Mononuclear cell (primary cell): ENCODE measurements around the gene STPG1. TPM values are rescaled to one million over a fixed set of nuclear protein-coding genes. Genes with fewer than 3 reads are reported as not detected.

Source experiments
- H3K27me3 ChIP-seq: 2 replicates; pipeline ENCODE4 v1.6.0; 2011; ENCODE audit warnings: low read length, control low read depth; ENCODE audit not compliant: insufficient read depth
- H3K4me1 ChIP-seq: 2 replicates; pipeline ENCODE4 v1.5.1; 2011; ENCODE audit warnings: mild to moderate bottlenecking, low read length, control low read depth; ENCODE audit not compliant: insufficient read depth
- H3K4me3 ChIP-seq: 2 replicates; pipeline ENCODE4 v1.5.1; 2011; ENCODE audit warnings: mild to moderate bottlenecking, low read length, moderate library complexity
- H3K9me3 ChIP-seq: 2 replicates; pipeline ENCODE4 v1.5.1; 2011; ENCODE audit warnings: low read depth, mild to moderate bottlenecking, control low read depth, low read length
- total RNA-seq: library from RNA; depleted of rRNA; stranded (reverse); fragments of >200 nt; gene quantifications from one replicate; pipeline ENCODE4 v1.2.3, GENCODE V29; 2012

The STPG1 gene
- total RNA-seq, 1 donor = 1.6 TPM

DNA sequence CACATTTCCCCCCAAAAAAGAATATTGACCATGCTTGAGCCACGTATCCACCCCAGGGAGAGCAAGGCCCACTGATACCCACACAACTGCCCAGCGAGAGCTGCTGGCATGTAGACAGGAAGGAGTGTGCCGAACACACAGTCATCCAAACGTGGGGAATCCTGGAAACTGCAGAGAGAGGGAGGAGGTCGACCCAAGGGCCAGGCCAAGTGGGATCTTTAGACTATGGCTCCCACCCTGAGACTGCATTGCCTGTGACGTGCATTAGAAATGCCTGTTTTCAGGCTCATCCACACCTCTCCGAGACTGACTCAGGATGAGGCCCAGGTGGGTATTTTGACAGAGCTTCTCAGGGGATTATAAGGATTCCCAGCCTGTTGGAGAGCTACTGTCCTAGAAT, 27.9 kb upstream of the STPG1 start:
- H3K4me3 ChIP-seq = no peak overlapping the region
- no peaks in the 10 kb centered on the region for H3K27me3 ChIP-seq
- H3K9me3 ChIP-seq = no peaks in the 10 kb centered on the region
- no peaks in the 10 kb centered on the region for H3K4me1 ChIP-seq

DNA sequence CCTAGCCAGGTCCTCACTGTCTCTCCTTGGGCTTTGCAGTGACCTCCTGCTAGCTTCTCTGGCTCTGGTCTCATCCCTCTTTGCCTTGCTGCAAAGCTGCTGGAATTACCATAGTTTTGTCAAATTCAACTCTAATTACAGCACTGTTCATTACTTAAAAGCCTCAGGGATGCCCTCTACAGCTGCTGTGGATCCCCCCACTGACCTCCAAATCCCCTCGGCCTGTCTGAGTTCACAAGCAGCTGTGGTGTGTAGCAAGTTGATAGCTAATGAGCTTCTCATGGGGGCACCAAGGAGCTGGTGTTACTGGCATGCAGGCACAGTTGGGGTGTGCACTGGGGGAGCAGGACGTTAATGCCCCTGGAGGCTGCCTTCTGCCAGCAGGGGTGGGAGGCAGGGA, 26.9 kb upstream of the STPG1 start:
- no peak overlapping the region for H3K4me3 ChIP-seq
- no peaks in the 10 kb centered on the region for H3K4me1 ChIP-seq
- no peaks in the 10 kb centered on the region for H3K27me3 ChIP-seq
- H3K9me3 ChIP-seq = no peaks in the 10 kb centered on the region

DNA sequence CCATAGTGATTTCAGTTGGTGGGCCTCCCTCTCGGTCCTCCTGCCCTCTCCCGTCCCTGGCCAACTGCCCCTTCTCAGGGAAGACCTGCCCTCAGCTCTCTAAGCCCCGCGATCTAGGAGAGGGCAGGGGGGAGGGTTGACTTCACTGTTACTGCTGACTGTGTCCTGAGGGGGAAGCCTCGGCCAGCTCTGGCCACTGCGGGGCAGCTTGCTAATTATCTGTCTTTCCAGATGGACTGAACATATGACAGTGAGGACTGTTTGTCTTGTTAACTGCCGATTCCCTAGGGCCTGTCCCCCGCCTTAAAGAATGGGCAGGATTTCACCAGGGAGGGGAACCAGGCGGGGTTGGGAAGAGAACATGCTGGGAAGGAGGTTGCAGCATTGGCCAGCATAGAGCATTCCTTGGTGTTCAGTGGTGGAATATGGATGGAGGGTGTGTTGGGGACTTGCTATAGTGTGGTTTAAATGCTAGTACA, 24.9 kb upstream of the STPG1 start:
- no peak overlapping the region for H3K4me3 ChIP-seq
- no peaks in the 10 kb centered on the region for H3K4me1 ChIP-seq
- H3K27me3 ChIP-seq = no peaks in the 10 kb centered on the region
- H3K9me3 ChIP-seq = no peaks in the 10 kb centered on the region

DNA sequence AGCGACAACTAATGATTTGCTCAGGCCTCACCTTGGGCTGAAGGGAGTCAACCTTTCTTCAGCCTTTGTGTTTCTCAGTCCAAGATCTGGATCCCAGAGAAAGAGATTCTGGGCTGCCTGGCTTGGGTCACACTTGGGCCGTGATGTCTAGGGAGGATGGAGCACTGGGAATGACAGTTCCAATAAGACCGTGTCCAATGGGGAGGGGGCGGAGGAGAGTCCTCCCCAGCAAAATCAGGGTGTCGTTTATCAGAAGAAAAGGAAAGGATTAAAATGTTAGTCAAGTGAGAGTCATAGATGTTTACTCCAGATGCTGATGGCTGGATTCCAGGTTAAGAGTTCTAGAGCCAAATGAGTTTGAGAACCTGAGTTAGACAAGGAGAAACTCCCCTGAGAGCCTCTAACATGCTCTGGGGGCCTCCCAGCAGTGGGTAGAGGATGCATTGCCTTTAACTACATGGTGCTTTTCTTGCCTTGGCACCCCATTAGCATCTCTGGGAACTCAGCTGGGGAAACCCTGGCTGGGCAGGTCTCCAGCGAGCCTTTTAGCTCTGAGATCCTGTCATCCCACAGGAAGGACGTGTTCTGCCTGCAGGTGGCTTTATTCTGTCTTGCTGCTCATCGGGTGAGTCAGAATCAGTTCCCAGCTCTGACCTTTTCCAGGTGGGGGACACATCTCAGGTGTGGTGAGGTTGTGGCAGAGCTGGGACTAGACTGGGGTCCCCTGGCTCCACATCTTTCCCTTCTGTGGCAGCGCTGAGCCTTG, 24.2 kb upstream of the STPG1 start:
- Histone ChIP-seq H3K4me3 (no peak overlapping the region), H3K4me1 (no peaks in the 10 kb centered on the region), H3K9me3 (no peaks in the 10 kb centered on the region), H3K27me3 (no peaks in the 10 kb centered on the region)

DNA sequence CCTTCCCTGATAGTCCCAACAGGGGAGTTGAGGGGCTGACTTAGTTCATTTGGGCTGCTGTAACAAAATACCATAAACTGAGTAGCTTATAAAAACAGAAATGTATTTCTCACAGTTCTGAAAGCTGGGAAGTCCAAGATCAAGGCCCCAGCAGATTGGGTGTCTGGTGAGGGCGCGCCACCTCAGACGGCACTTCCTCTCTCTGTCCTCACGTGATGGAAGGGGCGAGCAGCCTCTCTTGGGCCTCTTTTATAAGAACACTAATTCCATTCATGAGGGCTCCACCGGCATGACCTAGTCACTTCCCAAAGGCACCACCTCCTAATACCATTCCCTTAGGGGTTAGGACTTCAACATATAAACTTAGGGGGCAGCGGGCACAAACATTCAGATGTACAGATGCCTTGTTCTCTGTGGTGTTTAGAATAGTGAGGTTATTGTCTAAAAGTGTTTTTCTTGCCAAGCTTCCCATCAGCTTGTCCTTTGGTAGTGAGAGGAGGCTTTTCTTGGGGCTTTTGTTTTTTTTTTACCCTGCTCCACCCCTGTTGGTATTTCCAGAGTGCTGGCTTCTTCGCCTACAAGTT, 22.3 kb upstream of the STPG1 start:
- Histone ChIP-seq H3K27me3 (no peaks in the 10 kb centered on the region), H3K4me1 (no peaks in the 10 kb centered on the region), H3K9me3 (no peaks in the 10 kb centered on the region), H3K4me3 (no peak overlapping the region)

DNA sequence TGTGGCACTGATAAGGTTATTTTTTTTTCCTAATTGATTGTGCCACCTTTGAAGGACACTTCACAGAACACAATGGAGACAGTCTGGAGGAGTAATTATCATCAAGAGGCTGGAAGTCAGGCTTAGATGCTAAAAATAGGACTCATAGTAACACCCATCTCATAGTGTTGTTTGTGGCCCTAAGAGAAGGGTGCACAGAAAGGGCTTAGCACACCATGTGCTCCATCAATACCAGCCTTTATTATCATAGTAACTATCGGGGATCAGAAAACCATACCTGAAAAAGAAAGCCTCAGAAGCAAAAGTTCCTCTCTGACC, 13.9 kb upstream of the STPG1 start:
- no peak overlapping the region for H3K4me3 ChIP-seq
- no peaks in the 10 kb centered on the region for H3K27me3 ChIP-seq
- no peaks in the 10 kb centered on the region for H3K4me1 ChIP-seq
- H3K9me3 ChIP-seq = no peaks in the 10 kb centered on the region

DNA sequence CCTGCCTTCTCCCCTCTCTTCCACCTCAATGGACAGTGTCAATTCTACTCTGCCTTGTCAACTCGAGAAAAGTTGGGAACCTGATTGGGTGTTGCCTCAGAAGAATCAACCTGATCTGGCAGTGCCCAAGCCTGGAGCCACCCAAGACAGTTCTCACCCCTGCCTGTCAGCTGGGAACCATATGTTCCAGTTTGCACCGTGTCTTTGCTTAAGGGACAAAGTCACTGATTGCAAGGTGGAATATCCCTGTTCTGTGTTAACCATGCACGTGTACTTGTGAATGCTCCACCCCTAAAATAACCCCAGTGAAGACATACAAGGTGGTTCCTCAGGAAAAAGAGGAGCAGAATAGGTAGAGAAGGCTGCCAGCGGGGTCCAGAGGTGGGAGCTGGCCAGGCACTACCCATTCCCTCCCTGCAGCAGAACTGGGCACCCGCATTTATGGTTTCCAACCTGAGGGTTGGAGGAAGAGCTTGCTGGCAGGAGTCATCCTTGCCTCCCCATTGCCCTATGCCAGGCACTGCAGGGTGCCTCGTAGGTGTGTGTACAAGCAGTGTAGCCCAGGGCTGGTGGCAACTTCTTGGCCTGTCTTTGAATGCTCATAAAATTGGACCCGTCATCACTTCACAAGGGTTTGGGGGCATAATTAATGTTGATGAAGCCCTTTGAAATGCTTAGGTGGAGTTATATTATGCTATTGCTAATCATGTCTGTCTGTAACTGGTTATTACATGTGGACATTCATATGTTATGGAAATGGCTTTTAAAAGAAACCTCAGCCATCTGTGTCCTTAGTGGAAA, 13.4 kb upstream of the STPG1 start:
- Histone ChIP-seq H3K9me3 (no peaks in the 10 kb centered on the region), H3K27me3 (no peaks in the 10 kb centered on the region), H3K4me1 (no peaks in the 10 kb centered on the region), H3K4me3 (no peak overlapping the region)

DNA sequence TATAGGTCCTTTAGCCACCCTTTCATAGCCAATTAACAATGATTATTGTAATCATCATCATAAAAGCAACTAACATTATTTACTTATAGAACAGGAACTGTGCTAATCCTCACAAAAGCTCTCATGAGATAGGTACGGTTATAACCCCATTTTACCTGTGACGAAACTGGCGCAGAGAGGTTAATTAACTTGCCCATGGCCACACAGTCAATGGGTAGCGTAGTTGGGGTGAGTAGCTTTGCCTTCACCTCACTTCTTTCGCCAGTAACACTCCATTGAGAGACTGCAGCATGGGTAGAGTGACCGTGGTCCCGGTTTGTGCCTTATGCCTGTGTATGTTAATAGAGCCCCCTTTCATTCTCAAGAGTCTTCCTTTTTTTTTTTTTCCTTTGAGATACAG, 12.3 kb upstream of the STPG1 start:
- H3K4me1 ChIP-seq = peaks cover 7% of the 10 kb centered on the region
- no peaks in the 10 kb centered on the region for H3K27me3 ChIP-seq
- H3K9me3 ChIP-seq = no peaks in the 10 kb centered on the region
- no peak overlapping the region for H3K4me3 ChIP-seq

DNA sequence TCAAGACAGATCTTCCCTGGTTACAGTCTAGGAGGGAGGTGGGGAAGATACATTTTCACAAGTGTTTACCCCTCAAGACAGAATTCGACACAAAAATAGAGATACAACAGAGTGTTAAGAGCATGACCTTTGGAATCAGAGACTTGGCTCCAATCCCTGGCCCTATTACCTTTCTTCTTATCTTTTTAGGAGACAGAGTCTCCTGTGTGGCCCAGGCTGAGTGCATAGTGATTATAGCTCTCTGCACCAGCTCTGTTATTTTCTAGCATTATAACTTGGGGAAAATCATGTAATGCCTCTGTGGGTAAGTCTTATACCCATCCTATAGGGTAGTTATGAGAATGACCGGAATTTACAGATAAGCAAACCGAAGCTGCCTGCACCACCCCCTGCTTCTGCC, 11.9 kb upstream of the STPG1 start:
- Histone ChIP-seq H3K4me1 (peaks cover 12% of the 10 kb centered on the region), H3K9me3 (no peaks in the 10 kb centered on the region), H3K4me3 (no peak overlapping the region), H3K27me3 (no peaks in the 10 kb centered on the region)

DNA sequence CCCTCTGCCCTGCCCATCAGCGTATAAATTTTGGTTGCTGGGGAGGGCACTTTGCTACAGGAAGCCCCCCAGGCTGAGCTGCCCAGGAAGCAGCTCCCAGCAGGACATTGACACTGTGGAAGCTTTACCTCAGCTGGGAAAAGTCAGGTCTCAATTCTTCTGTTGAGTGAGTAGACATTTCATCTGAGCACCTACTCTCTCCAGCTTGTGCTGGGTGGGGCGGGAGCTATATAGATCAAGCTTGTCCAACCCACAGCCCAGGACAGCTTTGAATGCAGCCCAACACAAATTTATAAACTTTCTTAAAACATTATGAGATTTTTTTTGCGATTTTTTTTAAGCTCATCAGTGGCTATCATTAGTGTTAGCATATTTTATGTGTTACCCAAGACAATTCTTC, 11.4 kb upstream of the STPG1 start:
- Histone ChIP-seq H3K27me3 (no peaks in the 10 kb centered on the region), H3K4me3 (no peak overlapping the region), H3K4me1 (peaks cover 16% of the 10 kb centered on the region), H3K9me3 (no peaks in the 10 kb centered on the region)

DNA sequence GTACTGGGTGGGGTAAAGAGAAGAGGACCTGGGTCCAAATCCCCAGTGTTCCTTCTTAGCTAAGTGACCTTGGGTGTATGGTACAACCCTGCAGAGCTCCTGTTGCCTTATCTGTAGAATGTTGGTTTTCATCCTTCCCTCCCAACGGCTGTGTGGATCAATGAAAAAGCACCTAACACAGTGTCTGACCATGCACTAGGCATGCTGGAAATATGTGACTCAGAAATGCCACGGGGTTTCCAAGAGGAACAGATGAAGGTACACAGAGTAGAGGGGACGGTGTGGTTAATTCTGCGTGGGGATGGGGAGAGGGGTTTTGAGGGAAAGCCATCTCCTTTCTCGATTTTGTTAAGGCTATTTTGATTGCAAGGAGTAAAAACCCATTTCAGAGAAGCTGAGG, 10.6 kb upstream of the STPG1 start:
- no peak overlapping the region for H3K4me3 ChIP-seq
- H3K9me3 ChIP-seq = no peaks in the 10 kb centered on the region
- H3K4me1 ChIP-seq = peaks cover 21% of the 10 kb centered on the region
- H3K27me3 ChIP-seq = no peaks in the 10 kb centered on the region

DNA sequence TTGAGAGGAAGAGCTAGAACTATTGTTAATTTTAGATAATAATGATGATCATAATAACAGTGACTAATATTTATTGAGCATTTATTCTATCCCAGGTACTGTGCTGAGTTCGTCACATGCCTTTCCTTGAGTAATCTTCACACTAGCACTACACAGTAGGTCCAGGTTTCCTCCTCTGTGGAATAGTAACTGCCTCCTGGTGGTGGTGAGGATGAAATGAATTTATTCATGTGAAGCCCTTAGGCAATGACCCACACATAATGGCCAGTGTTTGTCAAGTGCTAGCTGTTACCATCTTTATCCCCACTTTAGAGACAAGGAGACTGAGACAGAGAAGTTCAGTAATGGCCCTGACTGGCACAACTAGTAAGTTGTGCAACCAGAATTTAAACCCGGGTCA, 7.9 kb upstream of the STPG1 start:
- no peaks in the 10 kb centered on the region for H3K9me3 ChIP-seq
- peaks cover 45% of the 10 kb centered on the region for H3K4me1 ChIP-seq
- H3K27me3 ChIP-seq = no peaks in the 10 kb centered on the region
- no peak overlapping the region for H3K4me3 ChIP-seq

DNA sequence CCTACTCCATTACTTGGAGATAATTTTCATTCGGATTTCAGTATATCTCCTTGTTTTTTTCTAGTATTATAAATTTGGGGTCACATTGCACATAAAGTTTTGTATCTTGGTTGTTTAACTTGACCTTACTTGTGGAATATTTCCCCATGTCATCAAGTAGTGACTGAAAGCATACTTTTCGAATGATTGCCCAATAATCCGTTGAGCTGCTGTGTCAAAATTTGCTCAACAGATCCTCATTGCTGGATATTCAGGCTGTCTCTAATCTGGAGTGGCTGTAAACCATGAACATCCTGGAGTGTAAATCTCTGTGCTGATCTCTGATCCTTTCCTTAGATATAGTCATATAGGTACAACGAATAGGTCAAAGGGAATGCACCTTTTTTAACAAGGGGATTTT, 7.0 kb upstream of the STPG1 start:
- no peak overlapping the region for H3K4me3 ChIP-seq
- H3K4me1 ChIP-seq = peaks cover 50% of the 10 kb centered on the region

DNA sequence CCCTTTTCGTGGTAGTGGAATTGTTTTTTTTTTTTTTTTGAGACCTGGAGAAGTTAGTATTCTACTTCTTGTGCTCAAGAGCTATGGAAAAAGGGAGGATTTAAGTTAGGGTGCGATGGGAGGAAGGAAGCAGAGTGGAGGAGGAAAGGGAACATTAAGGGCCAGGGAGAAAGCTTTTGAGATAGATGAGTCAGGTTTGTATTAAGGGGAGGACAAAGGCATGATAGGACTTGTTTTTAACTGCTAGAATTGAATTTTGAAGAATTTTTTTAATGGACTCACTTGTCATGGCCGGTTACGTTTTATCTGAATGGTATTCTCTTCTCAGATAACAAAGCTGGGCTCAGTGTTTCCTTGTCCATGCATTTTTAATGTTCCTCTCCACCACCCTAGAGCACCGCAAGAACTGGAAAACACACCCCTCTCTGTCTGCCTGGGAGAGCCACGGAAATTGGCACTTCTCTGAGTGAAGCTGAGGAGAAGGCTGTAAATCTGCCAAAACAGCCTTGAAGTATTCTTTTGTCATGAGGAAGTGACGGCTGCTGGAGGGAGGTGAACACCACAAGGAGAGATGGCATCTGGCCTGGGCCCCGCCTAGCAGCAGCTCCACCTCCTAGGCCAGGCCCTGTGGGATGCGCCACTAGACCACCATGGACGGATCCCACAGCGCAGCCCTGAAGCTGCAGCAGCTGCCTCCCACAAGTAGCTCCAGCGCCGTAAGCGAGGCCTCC, 5.5 kb upstream of the STPG1 start:
- Histone ChIP-seq H3K4me1 (peaks cover 59% of the 10 kb centered on the region), H3K27me3 (no peaks in the 10 kb centered on the region), H3K4me3 (no peak overlapping the region), H3K9me3 (no peaks in the 10 kb centered on the region)

More for the DNA sequence above, 7.0 kb upstream of the STPG1 start:
- Histone ChIP-seq H3K9me3 (no peaks in the 10 kb centered on the region), H3K27me3 (no peaks in the 10 kb centered on the region)

DNA sequence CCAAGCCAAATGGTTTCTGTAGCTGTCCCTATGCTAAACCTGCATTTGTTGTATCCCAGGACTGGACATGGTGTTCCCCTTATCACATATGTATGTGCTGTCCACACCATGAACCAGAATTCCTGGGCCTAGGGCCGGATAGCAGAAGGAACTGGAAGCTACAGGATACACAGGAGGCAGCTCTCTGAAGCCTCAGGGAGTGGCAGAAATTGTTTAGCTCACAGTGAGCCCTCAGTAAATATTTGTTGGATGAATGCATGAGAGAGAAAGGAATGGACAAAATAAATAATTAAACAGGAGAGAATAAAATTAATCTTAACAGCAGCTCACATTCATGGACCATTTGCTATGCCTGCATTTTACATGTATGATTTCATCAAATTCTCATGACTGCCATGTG, 4.1 kb upstream of the STPG1 start:
- Histone ChIP-seq H3K4me3 (no peak overlapping the region), H3K27me3 (no peaks in the 10 kb centered on the region), H3K9me3 (no peaks in the 10 kb centered on the region), H3K4me1 (peaks cover 71% of the 10 kb centered on the region)
